ENCODE measurements around the gene RIPOR2.

DNA sequence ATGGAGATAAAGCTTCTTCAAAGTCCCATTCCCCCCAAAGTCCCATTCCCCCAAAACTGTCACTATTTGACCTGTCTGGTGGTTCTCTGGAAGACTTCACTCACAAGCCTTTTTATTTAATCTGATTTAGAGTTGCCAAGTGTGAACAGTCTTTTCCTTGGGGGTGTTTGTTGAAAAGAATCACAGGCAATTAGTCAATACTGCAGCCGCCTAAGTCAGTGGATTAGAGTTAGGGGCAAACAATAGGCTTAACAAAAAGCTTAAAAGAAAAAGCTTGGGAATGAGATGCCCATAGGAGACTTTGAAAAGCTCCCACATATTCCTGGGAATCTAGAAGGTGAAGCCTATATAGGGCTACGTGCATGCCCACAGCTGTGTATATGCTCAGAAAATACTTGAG lies 8.0 kb upstream of the RIPOR2 start:
- TF ChIP-seq FOS (IDR thresholded peaks at IDR 0.05; ENCODE audit: borderline replicate concordance, insufficient read depth, low read length): no peak
- TF ChIP-seq EZH2 (IDR thresholded peaks at IDR 0.05; ENCODE audit: borderline replicate concordance, low read depth, low read length, severe bottlenecking): no peak
- TF ChIP-seq, protein P1, sequence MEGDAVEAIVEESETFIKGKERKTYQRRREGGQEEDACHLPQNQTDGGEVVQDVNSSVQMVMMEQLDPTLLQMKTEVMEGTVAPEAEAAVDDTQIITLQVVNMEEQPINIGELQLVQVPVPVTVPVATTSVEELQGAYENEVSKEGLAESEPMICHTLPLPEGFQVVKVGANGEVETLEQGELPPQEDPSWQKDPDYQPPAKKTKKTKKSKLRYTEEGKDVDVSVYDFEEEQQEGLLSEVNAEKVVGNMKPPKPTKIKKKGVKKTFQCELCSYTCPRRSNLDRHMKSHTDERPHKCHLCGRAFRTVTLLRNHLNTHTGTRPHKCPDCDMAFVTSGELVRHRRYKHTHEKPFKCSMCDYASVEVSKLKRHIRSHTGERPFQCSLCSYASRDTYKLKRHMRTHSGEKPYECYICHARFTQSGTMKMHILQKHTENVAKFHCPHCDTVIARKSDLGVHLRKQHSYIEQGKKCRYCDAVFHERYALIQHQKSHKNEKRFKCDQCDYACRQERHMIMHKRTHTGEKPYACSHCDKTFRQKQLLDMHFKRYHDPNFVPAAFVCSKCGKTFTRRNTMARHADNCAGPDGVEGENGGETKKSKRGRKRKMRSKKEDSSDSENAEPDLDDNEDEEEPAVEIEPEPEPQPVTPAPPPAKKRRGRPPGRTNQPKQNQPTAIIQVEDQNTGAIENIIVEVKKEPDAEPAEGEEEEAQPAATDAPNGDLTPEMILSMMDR (IDR thresholded peaks at IDR 0.05; ENCODE audit: extremely low read depth in 1 of 2, insufficient read depth in 1 of 2, low read depth in 1 of 2, low read length in 2 of 2): no peak
- no peak for TF ChIP-seq POLR2A (IDR thresholded peaks at IDR 0.05; ENCODE audit: low read depth, low read length)
- no peak for TF ChIP-seq POLR2AphosphoS5 (IDR thresholded peaks at IDR 0.05; ENCODE audit: insufficient read depth, low read depth, low read length)

Measured in endothelial cell of umbilical vein (primary cell).